Stomach (tissue), 4 donors: ENCODE data around the gene TESK2.

Experiments used
- CTCF ChIP-seq, 7 experiments: fragments of 450-650 bp in 4 of 7; fragments of 200-600 bp in 3 of 7; sonication (generic) in 3 of 7; IDR thresholded peaks; one replicate each; pipeline ENCODE4 v1.5.1; 2016 to 2019; ENCODE audit warnings: antibody characterized with exemption in 7 of 7, control low read depth in 2 of 7, mild to moderate bottlenecking in 1 of 7
- POLR2A ChIP-seq, 4 donors: fragments of 450-650 bp; IDR thresholded peaks; one replicate each; pipeline ENCODE4 v1.6.1; 2016; ENCODE audit warnings: antibody characterized with exemption in 4 of 4, control low read depth in 2 of 4, mild to moderate bottlenecking in 1 of 4, moderate library complexity in 1 of 4
- POLR2AphosphoS5 ChIP-seq, 3 donors: sonication (generic); formaldehyde crosslinking; IDR thresholded peaks; one replicate each; pipeline ENCODE4 v1.6.1; 2016; ENCODE audit warnings: antibody characterized with exemption in 3 of 3

DNA sequence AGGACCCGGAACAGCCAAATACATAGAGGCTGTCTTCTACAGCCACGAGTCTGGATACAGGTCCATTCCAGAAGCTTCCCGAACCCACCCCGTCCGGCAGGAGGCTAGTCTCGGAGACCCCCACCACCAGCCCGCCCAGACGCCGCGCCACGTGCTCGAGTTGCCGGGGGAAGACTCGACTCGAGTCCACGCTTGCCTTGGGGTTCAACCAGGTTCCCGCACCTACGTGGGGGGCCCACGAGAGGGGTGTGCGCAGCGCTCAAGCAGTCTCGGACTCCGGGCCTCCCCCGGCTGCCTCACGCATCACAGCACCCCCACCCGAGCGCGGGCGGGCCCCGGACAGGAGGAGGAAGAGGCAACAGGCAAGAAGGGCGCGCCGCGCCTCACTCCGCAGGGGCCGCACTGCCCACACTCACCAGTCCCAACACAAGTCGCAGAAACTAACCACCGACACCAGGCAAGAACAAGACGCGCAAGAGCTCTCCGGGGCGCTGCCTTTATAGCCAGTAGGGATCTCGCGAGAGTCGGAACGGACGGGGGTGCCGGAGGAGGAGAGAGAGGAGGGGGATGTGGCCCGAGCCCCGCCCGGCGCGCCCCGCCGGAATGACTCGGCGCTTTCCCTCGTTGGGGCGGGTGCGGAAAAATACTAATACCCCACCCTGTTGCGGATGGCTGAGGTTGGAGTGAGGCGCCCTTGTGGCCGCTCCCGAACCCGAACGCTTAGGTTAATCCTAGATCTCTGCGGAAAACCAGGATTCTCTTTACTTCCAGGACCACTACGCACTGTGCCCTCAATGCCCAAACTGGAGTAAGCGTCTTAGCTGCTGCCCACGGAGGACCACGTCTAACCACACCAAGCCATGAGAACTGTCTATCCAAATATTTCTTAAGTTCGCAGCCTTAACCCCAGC is 30.7 kb upstream of the TESK2 start, which contains the start of gene PRDX1:
- TF ChIP-seq CTCF (IDR thresholded peaks at IDR 0.05), result no peak
- peak; percentile 97 to 100 (median 100) for TF ChIP-seq POLR2AphosphoS5 (IDR thresholded peaks at IDR 0.05)
- peak in 2 of 4 donors; percentile 93 to 99 for TF ChIP-seq POLR2A (IDR thresholded peaks at IDR 0.05)
